ENCODE data around the gene CBFA2T3.
"Not testable (repeated sequence)": the region's sequence is repeated elsewhere in the genome, so short reads cannot be mapped to it uniquely, and the experiment has no call there.

The CBFA2T3 gene

DNA sequence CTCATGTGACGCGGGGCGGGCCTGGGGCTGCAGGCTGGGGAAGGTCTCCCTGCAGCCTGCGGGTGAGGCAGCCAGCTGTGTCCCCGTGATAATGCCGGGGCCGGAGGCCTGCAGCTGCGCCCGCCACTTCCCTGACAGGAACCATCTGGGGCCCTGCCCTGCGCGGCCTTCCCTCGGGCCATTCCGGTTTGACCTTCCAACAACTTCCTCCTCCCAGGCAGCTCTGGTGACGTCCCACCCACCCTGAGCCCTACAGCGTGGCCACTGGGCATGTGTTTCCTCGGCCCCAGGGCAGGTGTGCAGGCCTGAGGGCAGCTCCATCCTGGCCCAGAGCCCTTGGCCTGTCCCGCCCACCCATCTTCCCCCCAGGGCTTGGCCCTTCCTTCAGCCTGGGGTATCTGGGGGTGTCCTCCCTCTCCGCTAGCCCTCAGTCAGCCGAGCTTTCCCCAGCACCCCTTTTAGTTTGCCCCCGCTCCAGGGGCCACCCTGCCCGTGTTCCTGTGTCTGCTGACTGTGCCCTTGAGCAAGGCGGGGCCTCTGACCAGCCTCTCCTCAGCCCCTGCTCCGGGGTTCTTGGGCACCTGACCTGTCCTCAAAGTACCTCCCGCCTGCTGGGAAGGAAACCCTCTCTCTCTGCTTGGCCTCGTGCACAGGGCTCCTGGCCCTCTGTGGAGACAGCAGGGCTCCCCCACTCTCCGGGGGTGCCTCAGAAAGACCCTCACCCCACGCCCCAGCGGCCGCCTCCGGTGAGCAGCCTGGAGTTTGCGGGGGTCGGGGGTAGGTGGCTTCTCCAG is at the start of gene CBFA2T3:
TSS of gene CBFA2T3 (minus strand) at position 190 of the 794 bp plus-strand sequence. CDS start 400 bp downstream, outside the sequence.
- no peak for DNase-seq (ENCODE audit: low read depth)

- peak; percentile 9 for DNase-seq (ENCODE audit: low read depth)
Observed at GRCh38 chr16:89026121-89026612, 49.2 kb upstream of the CBFA2T3 start.

GRCh38 chr16:89025636-89026035 is 48.6 kb upstream of the CBFA2T3 start:
- no peak for DNase-seq (ENCODE audit: low read depth)

GRCh38 chr16:89024546-89025060 is 47.6 kb upstream of the CBFA2T3 start:
- no peak for DNase-seq (ENCODE audit: low read depth)

GRCh38 chr16:89023621-89024511 is 46.9 kb upstream of the CBFA2T3 start:
- DNase-seq (ENCODE audit: low read depth): no peak

DNA sequence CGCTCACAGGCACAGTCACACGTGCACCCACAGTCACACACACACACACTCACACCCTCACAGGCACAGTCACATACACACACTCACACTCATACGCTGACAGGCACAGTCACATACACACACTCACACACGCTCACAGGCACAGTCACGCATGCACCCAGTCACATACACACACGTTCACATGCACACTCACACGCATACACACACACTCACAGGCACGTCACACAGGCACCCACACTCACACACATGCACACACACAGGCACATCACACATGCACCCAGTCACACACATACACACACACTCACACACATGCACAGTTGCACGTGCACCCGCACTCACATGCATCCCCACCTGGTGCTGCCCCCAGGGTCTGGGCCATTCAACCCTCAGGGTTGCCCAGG is 46.1 kb upstream of the CBFA2T3 start:
- no peak for DNase-seq (ENCODE audit: low read depth)

DNA sequence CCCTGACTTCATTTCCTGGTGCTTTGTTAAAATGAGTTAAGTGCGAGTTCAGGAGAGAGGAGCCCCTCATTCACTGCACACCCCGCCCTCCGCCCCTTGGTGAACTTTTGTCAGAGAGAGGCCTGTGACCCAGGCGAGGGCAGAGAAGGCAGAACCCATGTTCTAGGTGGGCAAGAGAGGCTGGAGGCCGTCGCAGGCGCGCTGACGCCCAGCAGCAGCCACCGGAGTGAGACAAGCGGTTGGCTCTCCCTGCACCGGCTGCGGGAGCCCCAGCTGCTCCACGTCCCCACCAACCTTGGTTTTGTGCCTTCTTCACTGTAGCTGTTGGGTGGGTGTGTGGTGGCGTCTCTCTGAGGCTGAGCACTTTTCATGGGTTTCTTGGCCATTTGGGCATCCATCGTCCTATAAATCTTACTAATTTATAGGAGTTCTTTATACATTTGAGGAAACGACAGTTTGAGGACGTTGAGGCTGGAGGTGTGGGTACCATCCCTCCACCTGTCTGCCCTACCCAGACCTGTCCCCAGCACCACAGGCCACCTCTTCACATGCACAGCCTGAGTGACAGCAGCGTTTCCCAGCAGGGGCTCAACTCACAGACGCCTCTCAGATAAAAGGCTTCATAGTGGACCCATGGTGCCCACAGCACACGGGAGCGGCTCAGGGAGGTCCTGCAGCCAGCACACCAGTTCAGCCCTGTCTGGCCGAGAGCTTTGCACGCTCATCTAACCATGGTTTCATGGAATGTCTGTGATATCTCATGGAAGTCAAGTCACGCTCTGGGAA is 45.2 kb upstream of the CBFA2T3 start:
- DNase-seq (ENCODE audit: low read depth): no peak

- no peak for DNase-seq (ENCODE audit: low read depth)
Observed at GRCh38 chr16:89020925-89021595, 44.1 kb upstream of the CBFA2T3 start.

- DNase-seq (ENCODE audit: low read depth): no peak
Observed at GRCh38 chr16:89020068-89020924, 43.3 kb upstream of the CBFA2T3 start.

GRCh38 chr16:89019511-89019910 is 42.5 kb upstream of the CBFA2T3 start:
- DNase-seq (ENCODE audit: low read depth): no peak

GRCh38 chr16:89018282-89019158 is 41.5 kb upstream of the CBFA2T3 start:
- no peak for DNase-seq (ENCODE audit: low read depth)

DNA sequence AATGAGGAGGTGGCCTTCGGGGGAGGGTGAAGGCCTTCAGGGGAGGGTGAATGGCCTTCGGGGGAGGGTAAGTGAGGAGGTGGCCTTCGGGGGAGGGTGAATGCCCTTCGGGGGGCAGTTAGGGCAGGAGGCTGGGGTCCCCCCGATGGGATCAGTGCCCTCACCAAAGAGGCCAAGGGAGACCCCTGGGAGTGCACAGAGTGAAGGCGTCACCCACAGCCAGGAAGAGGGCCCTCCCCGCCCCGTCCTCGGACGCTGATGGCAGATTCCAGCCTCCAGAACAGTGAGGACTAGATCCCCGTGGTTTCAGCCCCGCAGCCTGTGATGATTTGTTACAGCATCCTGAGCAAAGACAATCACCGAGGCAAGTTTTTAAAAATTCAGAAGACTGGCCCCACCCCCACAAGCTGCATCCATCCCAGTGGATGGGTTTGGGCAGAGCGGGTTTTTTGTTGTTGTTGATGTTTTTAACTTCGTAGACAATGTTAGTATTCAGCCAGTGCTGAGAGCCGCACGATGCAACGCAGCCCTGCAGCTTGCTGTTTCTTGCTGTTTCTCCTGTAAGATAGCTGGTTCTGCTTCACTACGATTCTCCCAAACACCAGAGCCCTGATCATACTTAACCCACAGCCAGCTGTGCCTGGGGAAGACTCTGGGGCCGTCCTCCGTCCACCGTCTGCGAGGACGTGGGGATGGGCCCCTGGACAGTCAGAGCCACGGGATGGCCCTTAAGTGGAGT is 40.7 kb upstream of the CBFA2T3 start:
- DNase-seq (ENCODE audit: low read depth): no peak

DNA sequence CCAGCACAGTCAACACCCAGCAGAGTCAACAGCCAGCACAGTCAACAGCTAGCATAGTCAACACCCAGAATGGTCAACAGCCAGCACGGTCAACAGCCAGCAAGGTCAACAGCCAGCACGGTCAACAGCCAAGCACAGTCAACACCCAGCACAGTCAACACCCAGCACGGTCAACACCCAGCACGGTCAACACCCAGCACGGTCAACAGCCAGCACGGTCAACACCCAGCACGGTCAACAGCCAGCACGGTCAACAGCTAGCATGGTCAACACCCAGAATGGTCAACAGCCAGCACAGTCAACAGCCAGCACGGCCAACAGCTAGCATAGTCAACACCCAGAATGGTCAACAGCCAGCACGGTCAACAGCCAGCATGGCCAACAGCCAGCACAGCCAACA is 39.6 kb upstream of the CBFA2T3 start:
- DNase-seq (ENCODE audit: low read depth): not testable (repeated sequence)

DNA sequence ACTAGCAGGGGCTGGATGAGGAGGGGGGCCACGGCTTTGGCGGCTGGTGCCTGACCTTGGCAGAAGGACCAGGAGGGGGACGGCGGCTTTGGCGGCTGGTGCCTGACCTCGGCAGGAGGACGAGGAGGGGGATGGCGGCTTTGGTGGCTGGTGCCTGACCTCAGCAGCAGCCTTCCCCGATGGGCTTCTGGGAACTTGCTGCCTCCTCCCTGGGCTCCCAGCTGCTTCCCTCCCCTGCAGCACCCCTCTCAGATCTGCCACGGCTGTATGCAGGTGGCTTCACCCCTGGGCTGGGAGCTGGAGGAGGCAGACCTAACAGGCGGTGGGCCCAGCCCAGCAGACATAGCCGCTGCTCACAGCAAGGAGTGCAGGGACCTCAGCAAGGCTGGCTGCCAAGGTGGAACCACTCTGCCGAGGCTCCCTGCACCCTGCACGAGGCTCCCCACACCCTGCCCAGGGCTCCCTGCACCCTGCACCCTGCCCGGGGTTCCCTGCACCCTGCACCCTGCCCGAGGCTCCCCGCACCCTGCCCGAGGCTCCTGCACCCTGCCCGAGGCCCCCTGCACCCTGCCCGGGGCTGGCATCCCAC is 38.4 kb upstream of the CBFA2T3 start:
- no peak for DNase-seq (ENCODE audit: low read depth)

- no peak for DNase-seq (ENCODE audit: low read depth)
Observed at GRCh38 chr16:89014403-89015230, 37.6 kb upstream of the CBFA2T3 start.

GRCh38 chr16:89013692-89014402 is 36.8 kb upstream of the CBFA2T3 start:
- DNase-seq (ENCODE audit: low read depth): no peak

DNA sequence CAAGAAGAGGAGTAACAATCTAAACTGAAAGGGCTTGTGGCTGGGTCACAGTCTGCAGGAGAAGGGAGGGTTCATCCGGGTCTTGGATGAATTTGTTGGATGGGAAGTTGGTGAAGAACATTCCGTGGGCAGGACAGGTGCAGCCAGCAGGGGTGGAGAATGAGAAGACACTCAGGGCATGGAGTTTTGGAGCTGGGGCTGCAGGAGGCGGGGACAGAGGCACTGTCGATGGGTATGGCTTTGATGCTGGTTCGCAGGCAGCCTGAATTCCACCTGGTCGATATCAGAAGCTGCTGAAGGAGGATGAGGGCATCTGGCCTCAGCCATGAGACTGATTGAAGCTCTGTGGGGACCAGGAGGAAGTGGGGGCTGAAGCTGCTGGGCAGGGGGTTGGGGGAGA is 36.1 kb upstream of the CBFA2T3 start:
- DNase-seq (ENCODE audit: low read depth): no peak

Data from iris pigment epithelial cell (primary cell).